GM21515 (cell line): ENCODE data around the gene ADORA1.

ENCODE experiments used
- ATAC-seq: cut with Tn5 transposase; IDR thresholded peaks from one replicate; pipeline ENCODE4 v1.9.1; 2021; ENCODE audit not compliant: unreplicated experiment

ADORA1 gene

DNA sequence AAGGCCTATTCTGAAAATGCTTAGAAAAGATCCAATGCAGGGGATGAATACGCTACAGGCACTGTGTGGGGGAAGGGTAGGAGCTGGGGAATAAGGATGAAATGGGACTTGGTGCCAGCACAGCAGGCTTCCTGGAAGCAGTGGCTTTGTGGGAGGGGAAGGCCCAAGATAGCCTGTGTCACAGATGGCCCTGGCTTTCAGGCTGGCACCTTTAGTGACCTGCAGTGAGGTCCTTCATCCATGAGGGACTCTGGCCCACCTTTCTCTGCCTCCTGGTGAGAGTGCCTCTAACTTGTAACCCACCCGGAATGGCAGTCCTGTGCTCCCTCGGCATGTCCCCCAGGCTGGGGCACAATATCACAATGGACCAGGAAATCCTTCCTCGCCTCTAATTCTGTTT is 58.1 kb downstream of the ADORA1 start:
- ATAC-seq, result no peak

DNA sequence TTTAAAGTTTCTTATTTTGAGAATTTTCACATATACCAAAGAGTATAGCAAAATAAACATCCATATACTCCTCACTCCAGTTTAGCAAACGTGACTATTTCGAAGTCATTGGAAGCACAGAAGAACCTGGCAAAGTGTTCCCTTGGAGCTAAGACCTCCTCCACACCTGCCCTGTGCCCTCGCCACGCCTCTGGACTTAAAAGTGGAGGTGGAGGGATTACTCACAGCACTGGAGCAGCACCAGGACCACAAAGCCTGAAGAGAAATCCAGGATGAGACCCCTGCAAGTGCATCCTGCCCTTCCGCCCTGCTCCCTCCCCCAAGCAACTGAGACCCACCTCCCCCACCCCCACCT is 58.5 kb downstream of the ADORA1 start:
- no peak for ATAC-seq

DNA sequence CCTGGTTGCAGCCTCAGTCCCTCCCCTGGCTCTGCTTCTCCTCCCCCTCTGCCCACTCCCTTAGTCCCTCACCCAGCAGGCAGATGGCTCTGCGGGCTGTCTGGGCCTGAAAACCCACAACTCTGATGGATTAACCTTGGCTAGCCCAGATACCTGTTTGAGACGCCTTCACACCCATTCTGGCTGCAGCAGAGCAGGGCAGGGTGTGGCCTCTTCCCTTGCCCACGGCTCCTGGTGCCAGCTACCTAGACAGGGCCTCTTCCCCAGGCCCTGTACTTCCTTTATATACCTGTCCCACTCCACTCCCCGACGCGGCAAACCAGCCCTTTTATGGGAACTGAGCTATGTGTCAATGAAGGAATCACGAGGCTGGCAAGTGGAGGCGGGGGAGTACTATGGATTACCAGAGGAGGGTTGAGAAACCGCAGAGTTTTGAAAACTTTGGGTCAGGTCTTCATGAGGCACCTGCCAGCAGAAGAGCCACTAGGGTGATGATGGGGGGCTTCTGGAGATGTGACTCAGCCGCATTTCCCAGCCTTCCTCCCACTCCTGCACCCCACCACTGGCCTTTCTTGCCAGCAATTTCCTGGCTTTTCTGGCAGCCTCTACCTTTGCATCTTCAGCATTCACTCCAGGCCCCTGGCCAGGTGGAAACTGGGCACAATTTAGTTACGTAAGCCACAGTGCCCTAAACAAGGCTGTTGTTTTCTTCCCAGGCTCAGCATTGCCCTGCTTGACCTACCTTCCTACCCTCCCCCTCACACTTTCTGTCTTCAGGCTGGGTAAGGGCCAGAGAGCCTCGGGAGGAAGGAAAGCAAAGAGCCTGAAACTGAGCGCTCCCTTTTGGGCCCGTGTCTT is 59.1 kb downstream of the ADORA1 start, which contains the start of gene CHI3L1:
CHI3L1 (minus strand) TSS at position 259 of the 858 bp plus-strand sequence; CDS start at position 178, 81 bp downstream.
- ATAC-seq, result no peak

DNA sequence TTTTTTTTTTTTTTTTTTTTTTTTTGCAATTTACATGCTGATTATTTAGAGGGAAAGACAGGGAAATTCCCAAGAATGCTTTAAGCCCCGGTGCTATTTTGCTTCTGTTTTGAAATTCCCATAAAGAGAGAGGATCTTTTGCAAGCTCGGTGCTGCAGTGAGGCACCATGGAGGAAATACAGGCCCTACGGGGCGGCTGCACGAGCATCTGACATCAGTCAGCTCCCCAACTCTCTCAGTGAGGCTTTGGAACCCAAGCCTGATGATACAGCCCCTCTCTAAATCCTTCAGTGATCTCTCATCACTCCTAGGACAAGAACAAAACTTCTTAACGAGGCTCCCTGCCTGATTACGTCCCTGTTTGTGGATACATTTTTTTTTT is 59.8 kb downstream of the ADORA1 start:
- no peak for ATAC-seq

DNA sequence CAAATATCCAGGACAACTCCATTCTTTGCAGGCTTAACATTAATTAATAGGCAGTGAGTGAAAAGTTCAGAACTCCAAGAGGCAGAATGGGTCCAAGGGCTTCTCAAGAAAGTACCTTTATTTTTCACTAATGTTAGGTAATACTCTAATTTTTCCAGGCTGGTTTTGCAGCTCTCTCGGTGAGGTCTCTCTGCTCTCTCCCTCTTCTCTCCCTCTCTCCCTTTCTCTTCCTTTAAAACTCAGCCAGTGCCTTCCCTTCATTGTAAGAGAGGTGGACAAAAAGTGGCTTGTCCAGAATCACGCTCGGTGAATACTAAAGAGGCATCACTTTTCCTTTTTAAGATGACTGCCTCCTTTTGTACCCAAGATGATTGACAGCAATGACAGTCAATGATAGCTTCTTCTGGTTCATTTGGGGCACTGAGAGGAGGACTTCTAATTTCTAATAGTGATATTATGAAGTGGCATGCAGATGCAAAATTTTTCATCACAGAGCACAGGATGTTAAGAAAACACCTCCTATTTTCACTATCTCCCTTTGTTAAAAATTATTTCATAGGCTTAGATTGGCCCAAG is 60.3 kb downstream of the ADORA1 start:
- no peak for ATAC-seq

DNA sequence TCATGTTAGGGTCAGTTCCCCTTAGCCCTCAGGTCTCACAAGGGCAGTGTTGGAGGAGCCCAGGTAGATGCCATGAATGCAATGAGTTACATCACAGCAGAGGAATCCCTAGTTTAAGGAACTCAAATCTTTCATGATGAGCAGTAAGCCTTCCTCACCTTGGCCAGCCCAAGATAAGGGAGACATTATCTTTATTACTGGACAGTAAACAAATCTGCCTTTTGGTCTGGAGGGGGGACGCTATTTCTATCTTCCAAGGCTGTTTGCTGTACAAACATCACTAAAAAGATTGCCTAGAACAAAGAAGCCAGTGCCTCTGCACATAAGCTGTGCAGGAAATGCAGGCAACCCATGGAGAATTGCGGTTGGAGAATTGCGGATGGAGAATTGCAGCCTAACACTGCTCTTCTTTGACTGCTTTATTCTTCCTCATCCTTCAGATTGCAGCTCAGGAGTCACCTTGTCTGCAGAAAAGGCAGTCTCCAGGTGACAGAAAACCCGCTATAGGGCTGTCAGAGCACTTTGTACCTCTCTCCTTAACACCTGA is 61.2 kb downstream of the ADORA1 start:
- no peak for ATAC-seq

DNA sequence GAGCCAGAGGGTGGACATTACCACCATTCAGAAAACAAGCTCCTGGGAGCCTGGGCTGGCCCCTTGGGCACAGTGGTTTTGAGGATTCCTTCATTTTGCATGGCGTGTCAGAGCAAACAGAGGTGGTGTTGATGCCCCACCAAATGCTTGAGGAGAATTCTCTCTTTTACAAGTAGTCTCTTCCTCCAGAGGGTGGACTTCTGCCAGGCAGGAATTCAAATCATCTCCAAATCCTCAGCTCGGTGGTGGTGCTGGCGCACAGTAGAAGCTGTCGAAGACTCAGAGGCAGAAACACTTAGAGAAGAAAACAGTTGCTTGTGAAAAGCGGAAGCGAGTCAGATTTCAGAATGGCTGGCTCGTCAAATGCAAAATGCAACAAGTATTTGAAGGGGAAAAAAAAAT is 62.4 kb downstream of the ADORA1 start:
- ATAC-seq, result no peak

DNA sequence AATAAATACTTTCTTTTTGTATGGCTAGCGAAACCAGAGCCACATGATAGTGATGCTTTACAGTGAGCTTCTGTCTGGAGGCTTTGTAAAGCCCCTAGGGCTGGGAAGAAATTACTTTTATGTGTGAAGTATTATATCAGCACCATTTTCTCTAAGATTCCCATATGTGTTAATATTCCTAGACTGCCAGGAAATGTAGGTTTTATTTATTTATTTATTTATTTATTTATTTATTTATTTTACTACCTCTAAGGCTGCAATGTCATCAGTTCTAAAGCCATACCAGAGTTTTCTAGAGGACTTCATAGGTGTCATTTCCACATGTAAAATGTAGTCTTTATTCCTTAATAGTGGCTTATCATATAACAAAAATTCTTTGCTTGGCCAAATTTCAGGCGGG is 63.4 kb downstream of the ADORA1 start:
- ATAC-seq, result no peak

DNA sequence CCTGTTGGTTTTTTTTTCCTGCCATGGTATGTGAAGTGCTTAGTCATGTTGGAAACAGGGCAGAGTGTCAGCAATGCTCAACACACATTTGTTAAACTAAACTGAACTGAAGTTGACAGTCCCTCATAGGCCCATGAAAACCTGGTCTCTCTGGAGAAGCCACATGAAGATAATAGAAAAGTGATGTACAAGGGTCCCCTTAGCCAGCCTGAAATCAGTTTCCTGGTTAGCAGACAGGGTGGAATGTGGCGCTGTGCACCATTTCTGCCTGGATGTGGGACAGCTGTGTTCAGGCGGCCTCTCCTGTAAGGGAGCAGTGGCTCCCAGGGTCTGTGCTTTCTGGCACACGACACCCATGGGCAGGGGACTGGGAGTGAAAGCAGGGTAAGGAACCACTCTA is 68.8 kb downstream of the ADORA1 start:
- ATAC-seq, result no peak

DNA sequence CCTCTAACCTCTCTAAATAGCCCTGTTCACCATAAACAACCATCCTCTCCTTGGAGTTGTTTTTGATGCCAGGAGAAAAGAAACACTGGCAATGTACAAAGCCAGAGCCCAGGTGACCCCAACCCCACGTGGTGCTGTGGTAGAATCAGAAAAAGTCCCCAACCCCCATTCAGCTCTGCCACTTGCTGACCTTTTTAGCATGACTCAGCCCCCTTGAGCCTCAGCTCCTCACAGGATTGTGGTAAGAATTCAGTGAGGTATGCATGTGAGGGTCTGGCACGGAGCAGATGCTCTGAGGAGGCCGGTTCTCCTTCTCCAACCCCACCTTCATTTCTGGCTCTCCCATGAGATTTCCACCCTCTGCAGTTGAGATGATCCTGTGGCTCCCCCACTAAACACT is 70.1 kb downstream of the ADORA1 start:
- no peak for ATAC-seq

DNA sequence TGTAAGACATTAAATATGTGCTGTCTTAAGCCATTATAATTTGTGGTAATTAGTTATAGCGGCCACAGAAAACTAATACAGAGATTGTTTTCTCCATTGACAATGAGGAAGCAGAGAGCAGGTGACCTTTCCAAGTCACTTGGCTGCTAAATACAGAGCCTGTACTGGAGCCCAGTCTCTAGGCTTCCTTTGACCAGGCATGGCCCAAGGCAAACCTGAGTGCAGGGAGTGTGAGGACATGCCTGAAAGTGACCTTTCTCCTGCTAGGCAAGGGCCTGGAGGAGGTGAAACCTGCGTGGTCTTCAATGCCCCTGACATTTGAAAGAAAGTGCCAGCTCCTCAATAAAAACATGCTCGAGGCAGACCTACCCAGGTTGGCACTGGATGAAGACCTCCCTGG is 71.5 kb downstream of the ADORA1 start:
- no peak for ATAC-seq

DNA sequence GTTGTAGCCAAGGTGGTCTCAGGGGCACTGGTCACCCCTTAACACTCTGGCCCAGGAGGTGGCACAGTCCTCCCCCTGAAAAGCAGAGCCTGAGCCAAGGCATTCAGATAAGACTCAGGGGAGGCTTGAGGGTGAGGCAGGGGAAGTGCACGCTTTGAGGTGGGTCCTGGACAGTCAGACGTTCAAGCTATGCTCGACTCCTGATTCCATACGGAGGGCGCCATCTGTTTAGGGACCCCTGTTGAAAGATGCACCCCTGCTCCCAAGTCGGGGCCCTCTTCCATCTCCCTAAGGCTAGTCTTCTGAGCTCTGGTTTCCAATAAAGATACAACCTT is 71.9 kb downstream of the ADORA1 start:
- ATAC-seq, result no peak

DNA sequence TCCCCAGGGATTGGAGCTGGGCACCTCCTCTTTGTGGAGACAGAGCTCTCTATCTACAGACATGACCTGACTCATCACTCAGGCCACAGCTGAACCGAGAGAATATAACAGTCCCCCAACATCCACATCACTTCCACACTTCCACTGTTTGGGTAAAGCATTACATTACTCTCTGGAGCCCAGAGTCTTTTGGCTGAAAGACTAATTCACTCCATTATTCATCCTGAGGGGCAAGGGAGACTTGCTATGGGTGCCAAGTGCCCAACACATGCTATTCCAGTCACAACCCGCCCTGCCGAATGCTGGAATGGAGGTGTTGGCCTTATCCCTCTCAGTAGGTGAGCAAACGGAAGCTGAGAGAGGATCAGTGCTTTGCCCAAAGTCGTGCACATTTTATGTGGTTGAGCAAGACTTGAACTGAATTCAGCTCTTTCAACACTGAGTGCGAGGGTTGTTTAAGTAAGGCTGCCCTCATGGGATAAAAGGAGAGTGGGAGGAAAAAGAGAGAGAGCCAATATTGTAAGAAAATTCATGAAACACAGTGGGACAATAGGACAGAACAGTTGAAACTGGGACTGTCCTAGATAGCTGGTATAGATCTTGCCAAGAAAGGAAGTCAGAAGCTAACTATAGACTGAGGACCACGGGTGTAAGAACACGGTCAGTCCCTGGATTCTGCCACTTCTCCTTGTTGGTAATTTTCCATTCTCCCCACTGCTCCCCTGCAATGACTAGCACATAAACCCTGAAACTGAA is 72.5 kb downstream of the ADORA1 start:
- ATAC-seq, result no peak

DNA sequence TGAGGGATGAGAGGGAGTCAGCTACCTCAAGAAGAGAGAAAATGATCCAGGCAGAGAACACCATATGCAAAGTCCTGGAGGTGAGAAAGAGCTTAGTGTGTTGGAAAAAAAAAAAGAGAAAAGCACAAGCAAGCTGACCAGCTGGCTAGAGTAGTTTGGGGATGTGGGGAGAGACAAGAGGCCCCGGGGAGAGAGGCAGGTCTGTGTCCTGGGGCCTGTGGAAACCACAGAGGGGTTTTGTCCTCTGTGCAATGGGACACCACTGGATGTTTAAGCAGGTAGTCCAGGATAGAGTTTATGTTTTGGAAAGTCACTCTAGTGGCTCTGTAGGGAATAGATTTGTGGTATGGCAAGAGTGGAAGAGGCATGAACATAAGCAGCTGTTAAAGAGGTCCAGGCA is 73.4 kb downstream of the ADORA1 start:
- ATAC-seq, result no peak

DNA sequence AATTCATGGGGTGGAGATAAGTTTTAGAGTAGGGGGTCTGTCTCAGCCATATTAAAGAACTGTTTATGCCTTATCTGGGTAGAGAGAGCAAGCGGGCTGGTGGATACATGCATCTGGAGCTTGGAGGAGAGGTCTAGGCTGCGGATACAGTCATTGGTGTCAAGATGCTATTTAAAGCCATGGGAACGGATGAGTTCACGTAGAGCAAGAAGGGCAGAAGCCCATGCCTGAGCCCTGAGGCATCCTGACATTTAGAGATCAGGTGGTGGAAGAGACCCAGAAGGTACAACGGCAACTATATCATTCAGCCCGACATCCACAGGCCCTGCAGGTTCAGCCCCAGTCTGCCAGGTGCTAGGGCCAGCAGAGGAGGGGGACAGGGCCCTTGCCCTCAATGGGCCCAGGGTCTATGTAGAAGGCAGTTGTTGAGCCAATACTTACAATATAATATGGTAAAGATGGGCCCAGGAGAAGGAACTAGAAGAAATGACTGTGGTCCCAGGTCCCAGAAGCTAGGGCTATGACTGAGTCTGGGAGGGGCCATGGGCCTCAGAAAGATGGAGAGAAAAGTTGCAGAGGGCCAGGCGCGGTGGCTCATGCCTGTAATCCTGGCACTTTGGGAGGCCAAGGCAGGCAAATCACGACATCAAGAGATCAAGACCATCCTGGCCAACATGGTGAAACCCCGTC is 74.1 kb downstream of the ADORA1 start:
- ATAC-seq, result no peak

DNA sequence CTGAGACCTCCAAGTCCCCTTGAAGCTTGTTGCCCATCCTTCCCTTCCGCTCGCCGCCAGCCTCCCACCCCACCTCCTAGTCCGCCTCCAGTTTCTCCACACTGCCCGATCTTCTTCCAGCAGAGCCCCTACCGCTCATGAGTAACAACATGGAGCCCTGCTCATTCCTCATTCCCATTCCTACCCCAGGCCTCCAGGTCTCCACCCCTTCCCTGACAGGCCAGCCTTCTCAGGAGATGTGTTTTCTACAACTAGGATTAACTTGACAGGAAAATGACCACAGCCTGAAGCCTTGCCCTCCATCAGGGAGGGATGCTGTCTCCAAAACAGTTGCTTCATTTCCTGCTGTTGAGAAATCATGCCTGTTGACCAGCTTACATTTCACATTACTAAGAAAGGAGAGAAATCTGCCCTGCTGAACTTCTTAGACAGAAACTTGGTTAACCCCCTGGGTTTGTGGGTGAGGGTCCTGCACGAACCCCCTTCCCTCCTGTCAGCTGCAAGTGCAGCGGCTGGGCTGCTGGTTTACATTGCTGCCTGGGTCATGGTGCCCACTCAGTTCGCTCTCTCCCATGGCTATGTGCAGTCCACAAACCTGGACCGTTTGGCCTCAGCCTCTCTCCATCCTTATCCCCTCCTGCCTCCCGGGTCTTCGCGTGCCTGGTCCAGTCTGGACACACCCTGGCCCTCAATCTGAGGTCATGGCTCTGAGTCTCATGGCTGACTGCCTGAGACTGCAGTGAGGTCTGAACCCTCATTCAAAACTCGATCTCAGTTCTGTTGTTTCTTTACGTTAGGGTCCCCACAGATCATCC is 75.1 kb downstream of the ADORA1 start:
- no peak for ATAC-seq

DNA sequence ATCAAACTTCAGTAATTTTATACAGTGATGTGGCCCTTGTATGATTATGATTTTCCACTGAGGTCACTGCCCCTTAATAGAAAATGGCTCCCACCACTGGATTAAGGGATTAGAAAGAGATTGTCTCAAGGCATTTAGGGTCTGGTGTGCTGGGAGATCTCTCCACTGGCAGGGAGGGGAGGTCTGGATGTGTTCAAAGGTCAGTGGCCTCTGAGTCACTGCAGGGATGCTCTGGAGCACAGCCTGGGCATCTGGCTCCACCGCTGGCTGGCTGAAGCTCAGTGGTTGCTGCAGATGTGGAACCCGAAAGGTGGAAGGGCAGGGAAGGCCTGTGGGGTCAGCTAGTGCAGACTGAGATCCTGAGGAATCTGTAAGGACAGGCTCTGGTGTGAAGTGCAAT is 77.2 kb downstream of the ADORA1 start:
- no peak for ATAC-seq

DNA sequence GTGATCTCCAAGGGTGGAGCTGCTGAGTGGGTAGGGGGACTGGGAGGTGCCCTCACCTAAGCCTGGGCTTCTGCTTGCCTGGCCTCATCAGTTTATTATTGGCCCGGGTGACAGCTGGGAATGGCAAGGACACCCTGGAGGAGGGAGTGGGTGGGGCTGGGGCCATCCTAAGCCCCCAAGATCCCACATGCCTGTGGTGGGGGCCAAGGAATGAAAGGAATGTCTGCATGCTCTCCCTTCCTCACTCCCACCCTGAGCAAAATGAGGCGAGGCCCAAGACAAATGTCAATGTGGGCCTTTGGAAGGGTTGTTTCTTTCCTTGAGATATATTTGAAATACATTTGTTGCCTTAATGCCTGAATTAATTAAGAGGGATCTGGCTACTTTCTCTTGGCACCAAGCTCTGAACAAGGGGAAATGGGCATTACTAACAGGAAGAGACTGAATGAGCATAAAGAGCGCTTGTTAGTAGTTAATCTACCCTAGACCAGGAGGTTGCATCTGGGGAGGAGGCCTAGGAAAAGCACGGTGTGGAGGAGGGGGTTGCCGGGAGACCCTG is 78.7 kb downstream of the ADORA1 start:
- no peak for ATAC-seq

DNA sequence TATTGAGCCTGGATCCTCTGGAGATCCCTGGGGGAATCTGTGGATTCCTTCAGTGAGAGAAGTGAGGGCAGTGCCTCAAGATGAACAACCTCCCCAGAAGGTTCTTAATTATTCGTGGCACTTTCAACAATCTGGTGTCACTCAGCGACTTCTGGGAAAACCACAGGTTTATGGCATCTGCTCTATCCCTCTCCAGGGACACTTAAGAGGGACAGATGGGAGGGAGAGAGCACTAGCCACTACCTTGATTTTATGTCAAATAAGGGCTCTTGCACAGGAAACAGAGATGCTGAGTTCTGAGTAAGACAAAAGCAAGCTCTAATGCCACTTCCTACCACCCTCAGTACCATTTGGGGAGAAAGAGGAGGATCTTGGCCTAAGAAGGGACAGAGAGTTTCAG is 80.2 kb downstream of the ADORA1 start:
- ATAC-seq, result no peak

DNA sequence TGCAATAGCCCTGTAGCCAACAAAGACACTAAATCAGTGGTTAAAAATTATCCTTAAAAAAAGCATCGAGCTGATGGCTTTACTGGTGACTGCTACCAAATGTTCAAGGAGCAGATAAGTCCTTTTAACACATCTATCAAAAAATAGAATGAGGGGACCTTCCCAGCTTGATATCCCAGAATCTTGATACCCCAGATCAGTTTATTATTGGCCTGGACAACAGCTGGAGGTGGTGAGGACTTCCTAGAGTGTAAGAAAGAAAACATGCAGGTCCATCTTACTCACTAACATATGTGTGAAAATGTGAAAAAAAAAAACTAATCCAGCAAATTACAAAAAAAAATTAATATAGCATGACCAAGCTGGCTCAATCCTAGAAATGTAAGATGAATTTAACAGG is 80.7 kb downstream of the ADORA1 start:
- no peak for ATAC-seq
